HUDEP-2 (cell line): ENCODE measurements around the gene MACROD2.
"Not testable (repeated sequence)": the region's sequence is repeated elsewhere in the genome, so short reads cannot be mapped to it uniquely, and the experiment has no call there.

Experiments
- DNase-seq, 76 experiments: peaks; one replicate each; lab custom pipeline; 2025; ENCODE audit not compliant: unreplicated experiment in 76 of 76; lab: John Stamatoyannopoulos, UW

Gene MACROD2

GRCh38 chr20:14960831-14961230 lies 965.5 kb downstream of the MACROD2 start:
- no peak for DNase-seq

GRCh38 chr20:14963262-14963663 lies 967.9 kb downstream of the MACROD2 start:
- DNase-seq: no peak

GRCh38 chr20:14966203-14966602 lies 970.9 kb downstream of the MACROD2 start:
- DNase-seq: no peak

GRCh38 chr20:14966808-14967207 lies 971.5 kb downstream of the MACROD2 start:
- no peak for DNase-seq

- no peak for DNase-seq
Measured at GRCh38 chr20:14972256-14972655, 976.9 kb downstream of the MACROD2 start.

GRCh38 chr20:14972690-14973089 lies 977.4 kb downstream of the MACROD2 start:
- no peak for DNase-seq

- no peak for DNase-seq
Measured at GRCh38 chr20:14979453-14979986, 984.2 kb downstream of the MACROD2 start.

GRCh38 chr20:14981486-14981885 lies 986.2 kb downstream of the MACROD2 start:
- not testable (repeated sequence) for DNase-seq

GRCh38 chr20:14982324-14982723 lies 987.0 kb downstream of the MACROD2 start:
- not testable (repeated sequence) for DNase-seq

- no peak for DNase-seq
Measured at GRCh38 chr20:14984305-14984704, 989.0 kb downstream of the MACROD2 start.

GRCh38 chr20:14984768-14985622 lies 989.7 kb downstream of the MACROD2 start:
- no peak for DNase-seq

GRCh38 chr20:14986026-14986655 lies 990.8 kb downstream of the MACROD2 start:
- no peak for DNase-seq

GRCh38 chr20:14986656-14987055 lies 991.3 kb downstream of the MACROD2 start:
- DNase-seq: no peak

- DNase-seq: no peak
Measured at GRCh38 chr20:14989535-14990290, 994.4 kb downstream of the MACROD2 start.

GRCh38 chr20:14991023-14991422 lies 995.7 kb downstream of the MACROD2 start:
- DNase-seq: no peak

- no peak for DNase-seq
Measured at GRCh38 chr20:14992153-14992552, 996.8 kb downstream of the MACROD2 start.

- DNase-seq: no peak
Measured at GRCh38 chr20:14992961-14993360, 997.6 kb downstream of the MACROD2 start.

GRCh38 chr20:14996883-14997672 lies 1001.8 kb downstream of the MACROD2 start:
- DNase-seq: no peak

GRCh38 chr20:14997791-14998190 lies 1002.5 kb downstream of the MACROD2 start:
- DNase-seq: no peak

GRCh38 chr20:15005300-15005986 lies 1010.1 kb downstream of the MACROD2 start:
- DNase-seq: no peak
